ENCODE data around the gene C14orf93.

Gene C14orf93

DNA sequence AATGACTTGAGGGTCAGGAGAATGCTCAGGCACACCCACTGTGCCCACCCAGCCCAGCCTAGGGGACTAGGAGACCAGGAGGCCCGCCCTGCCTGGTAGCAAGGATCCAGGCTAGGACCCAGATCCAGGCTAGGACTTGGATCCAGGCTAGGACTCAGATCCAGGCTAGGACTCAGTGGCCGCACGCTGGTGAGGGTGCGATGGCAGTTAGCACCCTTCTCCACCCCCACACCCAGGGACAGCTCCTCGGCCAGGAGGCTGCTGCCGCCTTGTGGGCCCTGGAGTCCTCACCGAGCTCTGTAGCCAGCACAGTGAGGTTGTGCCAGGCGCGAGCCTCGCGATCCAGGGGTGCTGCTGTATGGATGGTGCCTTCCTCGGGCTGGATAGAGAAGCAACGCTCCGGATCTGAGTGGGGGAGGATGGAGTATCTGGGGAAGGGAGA is 42.3 kb upstream of the C14orf93 start:
- no peaks in the 10 kb centered on the region for H3K36me3 ChIP-seq (ENCODE audit: control insufficient read depth, insufficient read depth, low read length)
- peaks cover 4% of the 10 kb centered on the region for H3K27me3 ChIP-seq (ENCODE audit: control insufficient read depth, insufficient read depth, low read length)
- peaks cover 10% of the 10 kb centered on the region for H3K4me1 ChIP-seq (ENCODE audit: control insufficient read depth, insufficient read depth, low read length)
- no peaks in the 10 kb centered on the region for H3K9me3 ChIP-seq (ENCODE audit: control insufficient read depth, low read length)
- H3K4me3 ChIP-seq (ENCODE audit: low read length): no peak overlapping the region
- H3K9ac ChIP-seq (ENCODE audit: low read length): no peak overlapping the region

DNA sequence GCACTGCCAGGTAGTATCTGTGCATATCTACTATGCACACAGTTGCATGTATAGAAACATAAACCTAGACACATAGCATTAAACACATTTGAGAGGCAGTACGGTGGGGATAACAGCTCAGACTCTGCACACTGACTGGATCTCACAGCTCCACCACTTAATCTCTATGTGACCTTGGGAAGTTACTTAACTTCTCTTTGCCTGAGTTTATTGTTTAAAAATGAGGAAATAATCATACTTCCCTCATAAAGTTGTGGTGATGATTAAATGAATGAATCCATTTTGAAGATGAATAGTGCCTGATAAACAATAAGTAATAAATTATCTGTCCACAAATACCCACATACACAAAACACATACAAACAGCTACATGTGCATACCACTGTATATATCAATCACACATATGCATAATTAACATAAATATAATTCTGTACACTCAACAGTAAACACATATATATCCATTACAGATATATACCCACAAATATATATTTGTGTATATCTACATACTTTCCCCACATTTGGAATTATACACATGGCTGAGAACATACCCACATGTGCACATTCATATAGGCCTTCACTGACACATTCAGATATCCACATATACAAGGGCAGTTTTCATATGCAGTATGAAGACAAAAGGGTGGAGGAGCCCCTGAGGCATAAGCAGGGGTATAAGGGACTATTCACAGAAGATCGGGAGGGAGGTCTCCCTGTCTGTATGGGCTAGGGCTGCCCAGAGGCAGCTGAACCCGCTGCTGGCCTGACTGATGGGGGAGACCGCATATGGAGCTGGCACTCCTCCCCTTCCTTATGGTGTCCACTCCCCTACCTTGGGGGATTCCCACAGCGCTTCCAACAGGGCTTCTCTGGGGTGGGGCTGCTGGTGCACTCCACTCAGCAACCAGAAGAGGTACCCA is 41.5 kb upstream of the C14orf93 start:
- Histone ChIP-seq H3K36me3 (ENCODE audit: control insufficient read depth, insufficient read depth, low read length) (no peaks in the 10 kb centered on the region), H3K27me3 (ENCODE audit: control insufficient read depth, insufficient read depth, low read length) (no peaks in the 10 kb centered on the region), H3K9me3 (ENCODE audit: control insufficient read depth, low read length) (no peaks in the 10 kb centered on the region), H3K9ac (ENCODE audit: low read length) (no peak overlapping the region), H3K4me1 (ENCODE audit: control insufficient read depth, insufficient read depth, low read length) (peaks cover 4% of the 10 kb centered on the region), H3K4me3 (ENCODE audit: low read length) (no peak overlapping the region)

DNA sequence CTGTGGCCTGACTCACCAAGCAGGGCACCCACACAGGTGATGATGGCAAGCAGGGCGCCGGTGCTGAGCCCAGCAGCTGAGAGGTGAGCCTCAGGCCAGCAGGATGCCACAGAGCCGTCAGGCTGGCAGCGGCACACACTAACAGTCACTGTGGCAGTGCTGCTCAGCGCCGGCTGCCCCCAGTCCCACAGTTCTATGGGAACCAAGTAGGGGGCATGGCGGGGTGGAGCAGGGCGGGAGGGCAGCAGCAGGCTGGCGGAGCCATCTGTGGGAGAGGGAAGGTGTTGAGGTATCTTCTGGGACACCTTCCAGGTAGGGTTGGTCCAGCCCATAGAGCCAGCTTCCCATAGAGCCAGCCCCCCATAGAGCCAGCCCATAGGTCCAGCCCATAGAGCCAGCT is 39.1 kb upstream of the C14orf93 start:
- Histone ChIP-seq H3K27me3 (ENCODE audit: control insufficient read depth, insufficient read depth, low read length) (no peaks in the 10 kb centered on the region), H3K4me3 (ENCODE audit: low read length) (no peak overlapping the region), H3K36me3 (ENCODE audit: control insufficient read depth, insufficient read depth, low read length) (no peaks in the 10 kb centered on the region), H3K9me3 (ENCODE audit: control insufficient read depth, low read length) (no peaks in the 10 kb centered on the region), H3K9ac (ENCODE audit: low read length) (no peak overlapping the region), H3K4me1 (ENCODE audit: control insufficient read depth, insufficient read depth, low read length) (peaks cover 13% of the 10 kb centered on the region)

DNA sequence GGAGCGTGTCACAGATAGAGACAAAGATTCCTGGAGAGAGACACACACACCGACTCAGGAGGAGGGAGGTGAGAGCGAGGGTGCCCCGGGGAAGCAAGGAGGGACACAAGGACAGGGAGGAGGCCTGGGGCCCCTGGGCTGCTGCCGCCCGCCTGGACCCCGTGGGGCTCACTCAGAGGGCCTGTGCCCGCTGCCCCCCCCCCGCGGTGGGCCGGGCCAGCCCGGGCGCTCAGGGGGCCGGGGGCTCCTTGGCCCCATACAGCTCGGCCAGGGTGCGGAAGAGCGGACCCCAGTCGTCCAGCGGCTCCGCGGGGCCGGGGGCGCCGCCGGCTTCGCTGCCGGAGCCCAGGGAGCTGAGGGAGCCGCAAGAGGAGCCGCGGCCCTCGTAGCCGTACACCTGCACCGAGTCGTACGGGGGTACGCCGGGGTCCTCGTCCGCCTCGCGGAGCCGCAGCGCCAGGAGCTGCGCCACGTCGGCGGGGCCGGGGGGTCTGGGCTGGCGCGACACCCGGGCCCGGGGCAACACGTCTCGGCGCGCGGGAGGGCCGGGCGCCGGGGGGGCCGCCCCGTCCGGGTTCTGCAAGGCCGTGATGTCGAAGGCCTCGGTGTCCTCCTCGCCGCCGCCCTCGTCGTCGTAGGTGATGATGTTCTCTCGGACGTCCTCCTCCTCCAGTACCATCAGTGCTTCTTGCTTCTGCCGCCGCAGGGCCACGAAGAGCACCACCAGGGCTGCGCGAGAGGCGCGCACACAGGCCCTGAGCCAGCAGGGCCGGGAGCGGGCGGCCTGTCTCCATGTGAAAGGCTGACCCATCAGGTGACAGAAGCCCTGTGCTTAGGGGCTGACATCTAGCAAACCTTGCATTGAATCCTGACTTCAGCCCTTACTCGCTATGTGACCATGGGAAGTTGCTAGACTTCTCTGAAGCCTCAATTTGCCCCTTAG is 38.1 kb upstream of the C14orf93 start:
- H3K9ac ChIP-seq (ENCODE audit: low read length): no peak overlapping the region
- no peaks in the 10 kb centered on the region for H3K27me3 ChIP-seq (ENCODE audit: control insufficient read depth, insufficient read depth, low read length)
- no peaks in the 10 kb centered on the region for H3K36me3 ChIP-seq (ENCODE audit: control insufficient read depth, insufficient read depth, low read length)
- H3K4me1 ChIP-seq (ENCODE audit: control insufficient read depth, insufficient read depth, low read length): peaks cover 13% of the 10 kb centered on the region
- H3K9me3 ChIP-seq (ENCODE audit: control insufficient read depth, low read length): no peaks in the 10 kb centered on the region
- no peak overlapping the region for H3K4me3 ChIP-seq (ENCODE audit: low read length)

DNA sequence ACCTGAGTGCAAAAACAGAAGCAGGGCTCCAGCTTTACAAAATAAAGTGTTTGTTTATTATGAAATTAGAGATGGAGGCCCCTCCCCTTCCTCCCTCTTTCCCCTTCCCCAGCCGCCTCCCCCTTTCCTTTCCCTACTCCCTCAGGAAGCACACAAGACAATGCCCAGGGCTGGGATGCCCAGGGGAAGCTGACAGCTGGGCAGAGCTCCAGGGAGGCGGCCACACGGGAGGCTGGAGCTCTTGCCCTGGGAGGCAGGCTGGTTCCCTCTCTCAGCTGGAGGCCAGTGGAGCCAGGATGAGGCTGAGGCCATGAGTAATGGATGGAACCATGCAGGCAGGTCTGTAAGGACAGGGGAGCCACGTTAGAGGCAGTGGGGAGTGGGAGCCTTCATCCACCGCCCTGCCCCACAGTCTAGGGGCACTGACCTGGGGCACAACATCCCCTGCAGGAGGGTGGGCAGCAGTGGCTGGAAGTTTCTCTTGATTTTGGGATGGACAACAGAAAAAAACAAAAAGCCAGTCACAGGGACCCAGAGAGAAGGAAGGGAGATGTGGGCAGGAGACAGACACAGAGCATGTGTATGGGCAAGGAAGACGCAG is 37.2 kb upstream of the C14orf93 start:
- Histone ChIP-seq H3K9me3 (ENCODE audit: control insufficient read depth, low read length) (no peaks in the 10 kb centered on the region), H3K4me1 (ENCODE audit: control insufficient read depth, insufficient read depth, low read length) (peaks cover 13% of the 10 kb centered on the region), H3K27me3 (ENCODE audit: control insufficient read depth, insufficient read depth, low read length) (no peaks in the 10 kb centered on the region), H3K4me3 (ENCODE audit: low read length) (no peak overlapping the region), H3K36me3 (ENCODE audit: control insufficient read depth, insufficient read depth, low read length) (no peaks in the 10 kb centered on the region), H3K9ac (ENCODE audit: low read length) (no peak overlapping the region)

DNA sequence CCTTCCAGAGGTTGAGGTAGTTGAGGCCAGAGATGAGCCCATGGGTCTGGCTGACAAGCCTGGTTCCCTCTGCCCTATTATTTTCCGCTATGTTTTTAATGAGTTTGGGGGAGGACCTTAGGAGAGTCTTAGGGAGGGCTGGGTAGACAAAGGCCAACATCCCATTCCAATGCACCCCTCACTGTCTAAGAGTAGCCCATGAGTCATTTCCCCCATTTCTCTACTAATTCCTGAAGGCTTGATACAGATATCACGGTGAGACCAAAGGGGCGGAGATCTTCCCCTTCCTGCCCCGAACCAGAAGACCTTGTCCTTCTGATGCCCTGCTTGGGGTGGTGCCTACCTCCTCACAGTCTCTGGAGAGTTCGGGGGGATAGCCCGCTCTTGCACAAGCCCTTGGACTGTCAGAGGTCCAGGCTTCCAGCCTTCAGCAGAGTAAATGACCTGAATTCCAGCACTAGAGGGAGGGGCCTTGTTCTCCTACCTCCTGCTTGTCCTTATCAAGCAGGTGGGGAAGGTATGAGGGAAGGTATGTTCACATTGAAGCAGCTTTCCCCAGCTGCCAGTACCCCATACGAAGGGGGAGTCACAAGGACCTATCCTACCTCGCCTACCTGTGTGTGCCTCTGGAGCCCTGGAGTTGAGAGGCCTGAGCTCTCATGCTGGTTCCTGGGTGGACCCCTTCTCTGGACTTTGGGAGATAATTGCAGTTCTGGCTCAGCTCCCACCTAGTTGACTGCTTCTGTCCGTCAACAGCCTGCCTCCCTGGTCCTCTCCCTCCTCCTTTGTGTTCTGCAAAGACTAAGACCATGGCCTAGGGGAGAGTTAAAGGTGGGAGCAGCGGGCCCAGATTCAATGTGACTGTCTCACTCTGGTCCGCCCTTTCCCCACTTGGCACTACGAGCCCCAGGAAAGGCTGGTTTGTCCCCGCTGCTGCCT is 35.7 kb upstream of the C14orf93 start:
- H3K9me3 ChIP-seq (ENCODE audit: control insufficient read depth, low read length): no peaks in the 10 kb centered on the region
- H3K9ac ChIP-seq (ENCODE audit: low read length): no peak overlapping the region
- no peak overlapping the region for H3K4me3 ChIP-seq (ENCODE audit: low read length)
- H3K36me3 ChIP-seq (ENCODE audit: control insufficient read depth, insufficient read depth, low read length): no peaks in the 10 kb centered on the region
- H3K27me3 ChIP-seq (ENCODE audit: control insufficient read depth, insufficient read depth, low read length): no peaks in the 10 kb centered on the region
- peaks cover 13% of the 10 kb centered on the region for H3K4me1 ChIP-seq (ENCODE audit: control insufficient read depth, insufficient read depth, low read length)

DNA sequence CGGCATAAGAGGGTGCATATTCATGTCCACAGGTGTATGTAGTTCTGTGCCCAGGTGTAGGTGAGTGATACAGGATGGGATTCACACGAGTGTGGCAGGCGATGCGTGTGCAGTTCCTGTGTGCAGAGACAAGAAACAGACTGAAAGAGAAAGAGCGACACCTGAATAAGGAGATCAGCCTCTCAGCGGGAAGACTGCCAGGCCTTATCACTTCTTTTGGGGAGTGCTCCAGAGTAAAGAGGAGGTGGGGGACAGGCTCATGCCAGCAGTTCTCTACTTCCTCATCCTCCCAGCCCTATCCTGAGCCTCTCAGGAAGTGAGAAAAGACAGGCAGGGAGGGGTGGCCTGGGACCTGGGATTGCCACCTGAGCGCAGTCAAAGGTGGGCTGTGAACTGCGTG is 34.9 kb upstream of the C14orf93 start:
- Histone ChIP-seq H3K27me3 (ENCODE audit: control insufficient read depth, insufficient read depth, low read length) (no peaks in the 10 kb centered on the region), H3K9ac (ENCODE audit: low read length) (no peak overlapping the region), H3K36me3 (ENCODE audit: control insufficient read depth, insufficient read depth, low read length) (no peaks in the 10 kb centered on the region), H3K9me3 (ENCODE audit: control insufficient read depth, low read length) (no peaks in the 10 kb centered on the region), H3K4me1 (ENCODE audit: control insufficient read depth, insufficient read depth, low read length) (peaks cover 13% of the 10 kb centered on the region), H3K4me3 (ENCODE audit: low read length) (no peak overlapping the region)

DNA sequence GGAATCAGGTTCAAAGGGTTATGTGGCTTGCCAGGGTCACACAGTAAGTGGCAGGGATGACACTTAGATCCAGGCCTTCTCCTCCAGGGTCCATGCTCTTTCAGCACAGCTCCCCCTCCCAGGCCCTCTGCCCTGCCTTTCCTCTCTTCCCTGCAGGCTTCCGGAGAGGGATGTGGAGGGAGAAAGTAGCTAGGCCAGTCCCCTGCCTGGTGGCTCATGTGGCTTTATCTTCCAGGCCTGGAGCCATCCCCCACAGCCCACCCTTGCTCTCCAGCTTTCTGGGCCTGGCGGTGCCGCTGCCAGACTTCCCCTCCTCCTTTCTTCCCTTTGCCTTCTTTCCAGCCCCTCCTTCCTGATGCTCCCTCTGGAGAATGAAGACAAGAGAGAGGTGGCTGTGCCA is 33.8 kb upstream of the C14orf93 start:
- Histone ChIP-seq H3K36me3 (ENCODE audit: control insufficient read depth, insufficient read depth, low read length) (no peaks in the 10 kb centered on the region), H3K4me1 (ENCODE audit: control insufficient read depth, insufficient read depth, low read length) (peaks cover 13% of the 10 kb centered on the region)

DNA sequence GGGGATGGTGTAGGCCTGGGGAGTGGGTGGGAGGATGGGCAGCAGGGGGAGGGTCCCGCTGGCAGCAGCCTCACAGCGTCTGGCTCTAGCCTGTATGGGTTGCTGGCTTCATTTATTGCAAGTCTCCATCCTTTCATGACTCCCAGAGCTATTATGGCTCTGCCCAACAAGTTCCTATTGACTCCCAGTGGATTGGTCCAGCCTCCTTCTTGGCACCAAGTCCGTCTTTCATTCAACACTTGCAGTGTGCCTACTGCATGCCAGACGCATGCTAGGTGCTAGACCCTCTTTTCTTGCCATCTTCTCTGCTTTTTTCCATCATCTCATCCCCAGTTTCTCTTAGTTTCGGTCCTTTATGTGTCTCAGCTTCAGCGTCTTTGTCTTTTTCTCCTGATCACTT is 33.2 kb upstream of the C14orf93 start:
- Histone ChIP-seq H3K4me1 (ENCODE audit: control insufficient read depth, insufficient read depth, low read length) (peaks cover 13% of the 10 kb centered on the region), H3K36me3 (ENCODE audit: control insufficient read depth, insufficient read depth, low read length) (no peaks in the 10 kb centered on the region), H3K9me3 (ENCODE audit: control insufficient read depth, low read length) (no peaks in the 10 kb centered on the region), H3K4me3 (ENCODE audit: low read length) (no peak overlapping the region), H3K9ac (ENCODE audit: low read length) (no peak overlapping the region), H3K27me3 (ENCODE audit: control insufficient read depth, insufficient read depth, low read length) (no peaks in the 10 kb centered on the region)

More for the DNA sequence above, 33.8 kb upstream of the C14orf93 start:
- H3K9ac ChIP-seq (ENCODE audit: low read length): no peak overlapping the region
- H3K4me3 ChIP-seq (ENCODE audit: low read length): no peak overlapping the region
- no peaks in the 10 kb centered on the region for H3K27me3 ChIP-seq (ENCODE audit: control insufficient read depth, insufficient read depth, low read length)
- no peaks in the 10 kb centered on the region for H3K9me3 ChIP-seq (ENCODE audit: control insufficient read depth, low read length)

DNA sequence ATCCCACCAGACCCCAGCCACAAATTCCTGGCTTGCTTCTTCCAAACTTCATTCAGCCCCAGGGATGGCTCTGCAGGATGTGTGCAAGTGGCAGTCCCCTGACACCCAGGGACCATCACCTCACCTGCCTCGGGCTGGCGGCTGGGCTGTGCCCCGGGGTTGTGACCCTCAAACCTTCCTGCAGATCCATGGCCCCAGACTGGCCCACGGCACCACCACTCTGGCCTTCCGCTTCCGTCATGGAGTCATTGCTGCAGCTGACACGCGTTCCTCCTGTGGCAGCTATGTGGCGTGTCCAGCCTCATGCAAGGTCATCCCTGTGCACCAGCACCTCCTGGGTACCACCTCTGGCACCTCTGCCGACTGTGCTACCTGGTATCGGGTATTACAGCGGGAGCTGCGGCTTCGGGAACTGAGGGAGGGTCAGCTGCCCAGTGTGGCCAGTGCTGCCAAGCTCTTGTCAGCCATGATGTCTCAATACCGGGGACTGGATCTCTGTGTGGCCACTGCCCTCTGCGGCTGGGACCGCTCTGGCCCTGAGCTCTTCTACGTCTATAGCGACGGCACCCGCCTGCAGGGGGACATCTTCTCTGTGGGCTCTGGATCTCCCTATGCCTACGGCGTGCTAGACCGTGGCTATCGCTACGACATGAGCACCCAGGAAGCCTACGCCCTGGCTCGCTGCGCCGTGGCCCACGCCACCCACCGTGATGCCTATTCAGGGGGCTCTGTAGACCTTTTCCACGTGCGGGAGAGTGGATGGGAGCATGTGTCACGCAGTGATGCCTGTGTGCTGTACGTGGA is 32.4 kb upstream of the C14orf93 start, which contains the start of gene PSMB11:
PSMB11 (plus strand) TSS at position 51 of the 804 bp plus-strand sequence; CDS start at position 65, 14 bp downstream.
- no peaks in the 10 kb centered on the region for H3K36me3 ChIP-seq (ENCODE audit: control insufficient read depth, insufficient read depth, low read length)
- H3K9ac ChIP-seq (ENCODE audit: low read length): no peak within 1 kb of the TSS
- H3K9me3 ChIP-seq (ENCODE audit: control insufficient read depth, low read length): no peaks in the 10 kb centered on the region
- H3K4me1 ChIP-seq (ENCODE audit: control insufficient read depth, insufficient read depth, low read length): peaks cover 13% of the 10 kb centered on the region
- no peaks in the 10 kb centered on the region for H3K27me3 ChIP-seq (ENCODE audit: control insufficient read depth, insufficient read depth, low read length)
- no peak within 1 kb of the TSS for H3K4me3 ChIP-seq (ENCODE audit: low read length)
